GM12864 (cell line): ENCODE measurements around the gene ATOSB.

ENCODE experiments used
- DNase-seq: peaks from one replicate; pipeline ENCODE4 v3.0.0-alpha.2; 2011; ENCODE audit warnings: low read depth
- H3K4me3 ChIP-seq: 2 replicates; pipeline ENCODE4 v1.5.1; 2011; ENCODE audit warnings: mild to moderate bottlenecking, low read depth, low read length, control low read depth
- TF ChIP-seq, protein P1 (sequence below): IDR thresholded peaks from 2 replicates; pipeline ENCODE4 v1.5.1; 2011; ENCODE audit warnings: low read depth, mild to moderate bottlenecking, moderate library complexity, low read length, control low read depth, inconsistent platforms; ENCODE audit errors: missing control alignments

The ATOSB gene

DNA sequence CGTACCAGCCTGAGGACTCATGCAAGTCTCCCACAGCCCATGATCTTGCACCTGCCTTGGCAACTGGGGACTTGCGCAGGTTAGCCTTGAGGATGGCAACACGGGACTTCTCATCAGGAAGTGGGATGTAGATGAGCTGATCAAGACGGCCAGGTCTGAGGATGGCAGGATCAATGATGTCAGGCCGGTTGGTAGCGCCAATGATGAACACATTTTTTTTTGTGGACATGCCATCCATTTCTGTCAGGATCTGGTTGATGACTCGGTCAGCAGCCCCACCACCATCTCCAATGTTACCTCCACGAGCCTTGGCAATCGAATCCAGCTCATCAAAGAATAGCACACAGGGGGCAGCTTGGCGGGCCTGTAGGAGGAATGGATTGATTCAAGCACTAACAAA is 56.2 kb downstream of the ATOSB start:
- TF ChIP-seq, protein P1, sequence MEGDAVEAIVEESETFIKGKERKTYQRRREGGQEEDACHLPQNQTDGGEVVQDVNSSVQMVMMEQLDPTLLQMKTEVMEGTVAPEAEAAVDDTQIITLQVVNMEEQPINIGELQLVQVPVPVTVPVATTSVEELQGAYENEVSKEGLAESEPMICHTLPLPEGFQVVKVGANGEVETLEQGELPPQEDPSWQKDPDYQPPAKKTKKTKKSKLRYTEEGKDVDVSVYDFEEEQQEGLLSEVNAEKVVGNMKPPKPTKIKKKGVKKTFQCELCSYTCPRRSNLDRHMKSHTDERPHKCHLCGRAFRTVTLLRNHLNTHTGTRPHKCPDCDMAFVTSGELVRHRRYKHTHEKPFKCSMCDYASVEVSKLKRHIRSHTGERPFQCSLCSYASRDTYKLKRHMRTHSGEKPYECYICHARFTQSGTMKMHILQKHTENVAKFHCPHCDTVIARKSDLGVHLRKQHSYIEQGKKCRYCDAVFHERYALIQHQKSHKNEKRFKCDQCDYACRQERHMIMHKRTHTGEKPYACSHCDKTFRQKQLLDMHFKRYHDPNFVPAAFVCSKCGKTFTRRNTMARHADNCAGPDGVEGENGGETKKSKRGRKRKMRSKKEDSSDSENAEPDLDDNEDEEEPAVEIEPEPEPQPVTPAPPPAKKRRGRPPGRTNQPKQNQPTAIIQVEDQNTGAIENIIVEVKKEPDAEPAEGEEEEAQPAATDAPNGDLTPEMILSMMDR = no peak
- DNase-seq = no peak
- H3K4me3 ChIP-seq = no peak overlapping the region

DNA sequence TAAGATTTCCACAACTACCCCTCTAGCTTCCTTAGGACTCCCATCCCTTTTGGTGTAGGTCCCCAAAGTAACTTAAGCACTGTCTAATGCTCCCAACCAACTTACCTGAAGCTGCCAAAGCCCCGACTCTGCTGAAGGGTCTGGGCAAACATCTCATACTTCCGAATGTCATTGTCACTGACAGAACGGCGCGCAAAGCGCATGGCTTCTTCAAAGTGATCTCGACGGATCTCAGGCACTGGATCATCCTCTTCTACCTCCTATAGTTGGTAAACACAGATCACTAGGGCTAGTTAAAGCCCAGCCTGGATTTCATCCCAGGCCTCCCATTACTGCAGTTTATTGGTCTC is 58.4 kb downstream of the ATOSB start:
- no peak for DNase-seq
- no peak overlapping the region for H3K4me3 ChIP-seq
- TF ChIP-seq, protein P1 = no peak

DNA sequence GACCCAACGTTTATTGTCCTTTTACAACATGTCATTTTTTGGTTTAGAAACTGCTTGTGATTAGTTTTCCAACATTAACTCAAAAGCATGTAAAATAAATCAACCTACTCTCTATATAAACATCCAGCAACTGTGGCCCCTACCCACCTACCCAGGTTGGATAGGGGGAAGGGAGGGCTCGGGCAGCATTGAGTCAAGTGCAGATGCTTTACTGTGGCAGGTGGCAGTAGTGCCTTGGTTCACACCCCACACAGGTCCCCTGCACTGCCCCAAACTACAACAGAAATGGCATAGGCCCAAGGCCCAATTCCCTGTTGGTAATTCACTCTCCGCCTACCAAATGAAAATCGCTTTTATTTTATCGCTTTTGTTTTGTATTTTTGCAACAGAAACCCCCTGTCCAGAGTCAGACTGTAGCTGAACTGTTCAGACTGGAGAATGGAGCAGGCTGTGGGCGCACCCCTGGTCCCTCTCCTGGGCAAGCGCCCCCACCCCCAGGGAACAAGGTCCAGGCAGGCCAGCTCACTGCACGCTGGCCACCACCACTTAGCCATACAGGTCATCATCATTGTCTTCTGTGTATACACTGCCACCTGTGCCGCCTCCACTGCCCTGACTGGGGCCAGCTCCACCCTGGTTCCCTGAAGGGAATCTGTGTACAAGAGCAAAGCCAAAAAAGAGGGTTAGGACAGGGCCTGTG is 58.9 kb downstream of the ATOSB start:
- no peak for DNase-seq
- TF ChIP-seq, protein P1 = no peak
- H3K4me3 ChIP-seq = no peak overlapping the region

DNA sequence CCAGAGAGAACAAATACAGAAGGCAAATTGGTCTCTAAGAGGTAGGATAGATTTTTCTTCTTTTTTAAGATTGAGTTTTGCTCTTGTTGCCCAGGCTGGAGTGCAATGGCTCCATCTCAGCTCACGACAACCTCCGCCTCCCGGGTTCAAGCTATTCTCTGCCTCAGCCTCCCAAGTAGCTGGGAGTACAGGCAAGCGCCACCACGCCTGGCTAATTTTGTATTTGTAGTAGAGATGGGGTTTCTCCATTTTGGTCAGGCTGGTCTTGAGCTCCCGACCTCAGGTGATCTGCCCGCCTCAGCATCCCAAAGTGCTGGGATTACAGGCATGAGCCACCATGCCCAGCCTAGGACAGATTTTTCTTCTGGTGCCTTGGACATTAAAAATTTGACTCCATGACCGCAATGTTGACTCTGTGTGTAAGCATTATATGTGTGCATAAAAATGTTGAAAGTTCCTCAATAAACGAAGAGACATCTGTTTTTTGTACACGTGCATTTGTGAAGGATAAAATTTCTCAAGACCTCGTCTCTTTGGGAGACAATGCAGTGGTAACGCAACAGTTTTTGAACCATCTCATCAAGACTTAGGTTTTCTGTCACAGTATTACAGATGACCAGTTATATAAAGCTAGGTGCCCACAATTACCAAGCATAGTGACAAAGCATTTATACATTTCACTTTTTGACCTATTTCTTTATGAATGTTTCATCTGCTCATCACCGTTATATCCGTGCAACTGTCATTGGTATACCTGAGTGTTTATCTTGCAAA is 60.6 kb downstream of the ATOSB start:
- DNase-seq = no peak
- H3K4me3 ChIP-seq = no peak overlapping the region
- TF ChIP-seq, protein P1 = no peak

DNA sequence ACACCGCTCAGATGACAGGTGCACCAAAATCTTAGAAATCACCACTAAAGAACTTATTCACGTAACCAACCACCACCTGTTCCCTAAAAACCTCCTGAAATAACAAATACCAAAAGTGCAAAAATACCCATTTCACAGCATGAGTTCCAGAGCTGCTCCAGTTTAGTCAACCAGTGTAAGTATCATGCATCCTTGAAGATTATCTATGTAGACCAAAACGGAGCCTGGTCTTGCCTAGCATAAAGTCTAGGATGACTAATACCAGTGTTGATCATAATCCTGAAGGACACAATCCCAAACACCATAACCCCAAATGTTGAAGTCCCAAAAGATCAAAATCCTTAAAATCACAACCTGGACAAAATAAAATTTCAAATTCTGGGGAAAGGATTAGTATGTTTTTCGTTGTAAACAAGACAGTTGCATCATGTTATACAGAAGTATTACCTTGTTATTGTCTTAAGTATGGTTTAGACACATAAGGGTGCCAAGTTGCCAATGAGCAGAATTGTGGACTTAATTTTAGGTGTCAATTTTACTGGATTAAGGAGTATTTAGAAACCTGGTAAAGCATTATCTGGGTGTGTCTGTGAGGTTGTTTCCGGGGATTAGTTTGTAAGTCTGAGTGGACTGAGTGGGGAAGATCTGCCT is 61.4 kb downstream of the ATOSB start:
- TF ChIP-seq, protein P1 = no peak
- DNase-seq = no peak
- H3K4me3 ChIP-seq = no peak overlapping the region
